NCI-H748 treated with DMSO at 0.1 percent for 48 hours (cell line): Measurements from ENCODE around the gene GPR152.
"Not testable (repeated sequence)": the region's sequence is repeated elsewhere in the genome, so short reads cannot be mapped to it uniquely, and the experiment has no call there.

ENCODE experiments used
- DNase-seq: peaks from one replicate; lab custom pipeline; 2025; lab: John Stamatoyannopoulos, UW

GPR152 gene

GRCh38 chr11:67409261-67409666 lies 43.3 kb downstream of the GPR152 start:
- no peak for DNase-seq

- no peak for DNase-seq
These were observed 43.9 kb downstream of the GPR152 start for GRCh38 chr11:67408437-67409200.

- DNase-seq = no peak
These were observed 44.8 kb downstream of the GPR152 start for GRCh38 chr11:67407688-67408163.

GRCh38 chr11:67406969-67407687 lies 45.4 kb downstream of the GPR152 start:
- no peak for DNase-seq

GRCh38 chr11:67406420-67406968 lies 46.0 kb downstream of the GPR152 start:
- DNase-seq = no peak

GRCh38 chr11:67405688-67406339 lies 46.7 kb downstream of the GPR152 start:
- DNase-seq = no peak

GRCh38 chr11:67405196-67405567 lies 47.3 kb downstream of the GPR152 start:
- DNase-seq = no peak

GRCh38 chr11:67404515-67405195 lies 47.9 kb downstream of the GPR152 start:
- DNase-seq = no peak

GRCh38 chr11:67403085-67403484 lies 49.4 kb downstream of the GPR152 start:
- DNase-seq = not testable (repeated sequence)

- DNase-seq = not testable (repeated sequence)
These were observed 50.2 kb downstream of the GPR152 start for GRCh38 chr11:67402192-67402839.

- peak; percentile 68 for DNase-seq
These were observed 50.9 kb downstream of the GPR152 start, which contains the start of gene PPP1CA for GRCh38 chr11:67401495-67402191. PPP1CA (minus strand) TSS chr11:67401858; CDS start chr11:67401782, 76 bp downstream.
